Activated naive CD8-positive, alpha-beta T cell treated with anti-CD3 and anti-CD28 coated beads, Interleukin-2, amount 10 ng/mL, durations not matched to agents 7 days and 5 days (primary cell): Measurements from ENCODE around the gene KIF25. TPM values are rescaled to one million over a fixed set of nuclear protein-coding genes. Genes with fewer than 3 reads are reported as not detected.

Experiments
- ATAC-seq: fragments of 150-1000 bp; cut with Tn5 transposase; one replicate; pipeline ENCODE4 v1.10.0; 2021; ENCODE audit warnings: low read depth, moderate library complexity
- POLR2A ChIA-PET: fragments of 350-600 bp; sonication (Branson Sonifier 250); formaldehyde crosslinking; loops from one replicate; lab custom pipeline; 2021; ENCODE audit warnings: antibody characterized with exemption; lab: Charles Lee
- DNase-seq: peaks from one replicate; pipeline ENCODE4 v3.0.0; 2021
- H3K27ac Mint-ChIP-seq: one replicate; pipeline ENCODE4 v1.8.0; 2022; ENCODE audit warnings: mild to moderate bottlenecking, mixed read lengths
- H3K27me3 Mint-ChIP-seq: one replicate; pipeline ENCODE4 v1.8.0; 2022; ENCODE audit warnings: mild to moderate bottlenecking, moderate library complexity, mixed read lengths
- H3K36me3 Mint-ChIP-seq: one replicate; pipeline ENCODE4 v1.8.0; 2021; ENCODE audit warnings: mild to moderate bottlenecking, mixed read lengths
- H3K4me1 Mint-ChIP-seq: one replicate; pipeline ENCODE4 v1.8.0; 2021; ENCODE audit warnings: mixed read lengths
- H3K4me3 Mint-ChIP-seq: one replicate; pipeline ENCODE4 v1.8.0; 2022; ENCODE audit warnings: mild to moderate bottlenecking, moderate library complexity, mixed read lengths
- H3K9me3 Mint-ChIP-seq: one replicate; pipeline ENCODE4 v1.8.0; 2021; ENCODE audit warnings: mixed read lengths
- total RNA-seq, 2 experiments: library from RNA; stranded (reverse); gene quantifications; one replicate each; pipeline ENCODE4 v1.2.3, GENCODE V29; 2021

KIF25 gene, protein sequence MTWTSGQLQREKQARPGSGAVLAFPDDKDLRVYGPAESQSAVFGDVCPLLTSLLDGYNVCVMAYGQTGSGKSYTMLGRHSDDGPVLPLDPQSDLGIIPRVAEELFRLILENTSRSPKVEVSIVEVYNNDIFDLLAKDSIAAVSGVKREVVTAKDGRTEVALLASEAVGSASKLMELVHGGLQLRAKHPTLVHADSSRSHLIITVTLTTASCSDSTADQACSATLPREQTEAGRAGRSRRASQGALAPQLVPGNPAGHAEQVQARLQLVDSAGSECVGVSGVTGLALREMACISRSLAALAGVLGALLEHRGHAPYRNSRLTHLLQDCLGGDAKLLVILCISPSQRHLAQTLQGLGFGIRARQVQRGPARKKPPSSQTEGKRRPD
- not detected for total RNA-seq

DNA sequence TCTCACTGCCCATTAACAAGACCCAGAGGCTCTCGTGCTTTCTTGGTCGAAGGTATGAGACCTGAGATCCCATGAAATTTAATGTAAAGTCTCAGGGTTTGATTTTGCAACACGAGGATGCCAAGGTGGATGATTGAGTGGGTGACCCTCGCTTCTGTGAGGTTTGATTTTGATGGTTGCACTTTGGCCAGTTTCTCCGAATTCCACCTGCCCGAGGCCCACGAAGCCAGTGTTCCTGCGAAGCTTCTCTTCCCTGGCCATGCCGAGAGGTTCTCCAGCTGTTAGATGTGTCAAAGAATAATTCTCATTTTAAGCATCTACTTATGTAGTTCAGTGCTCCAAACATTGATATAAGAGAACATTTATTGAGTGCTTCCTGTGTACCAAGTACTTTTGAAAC is at the start of gene KIF25:
KIF25 (plus strand) TSS at position 30 of the 400 bp plus-strand sequence. CDS start 31,915 bp downstream, outside the sequence.
- H3K27ac Mint-ChIP-seq = no peak within 1 kb of the TSS
- no peaks in the 10 kb centered on the region for H3K4me1 Mint-ChIP-seq

DNA sequence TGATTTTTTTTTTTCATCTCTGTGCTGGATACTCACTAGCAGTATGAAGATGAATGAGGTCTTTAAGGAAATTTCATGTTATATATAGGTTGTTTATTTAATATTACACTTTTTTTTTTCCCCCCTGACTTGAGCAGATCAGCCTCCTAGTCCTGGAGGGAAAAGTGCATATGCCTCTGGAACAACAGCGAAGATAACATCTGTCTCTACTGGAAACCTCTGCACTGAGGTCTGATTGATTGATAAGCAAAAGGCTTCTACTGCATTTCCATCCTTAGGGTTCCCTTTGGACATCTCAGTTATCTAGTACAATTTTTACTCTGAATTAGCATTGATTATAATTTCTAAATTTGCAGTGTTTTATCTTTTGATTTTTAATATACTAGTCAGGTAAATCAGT is 49.8 kb upstream of the KIF25 start:
- POLR2A ChIA-PET = no interaction called here

More for the DNA sequence above, at the start of gene KIF25:
- Mint-ChIP-seq H3K36me3 (no peaks in the 10 kb centered on the region), H3K27me3 (no peaks in the 10 kb centered on the region), H3K4me3 (no peak within 1 kb of the TSS), H3K9me3 (no peaks in the 10 kb centered on the region)
- no peak for ATAC-seq
- POLR2A ChIA-PET = no interaction called here
- no peak for DNase-seq

DNA sequence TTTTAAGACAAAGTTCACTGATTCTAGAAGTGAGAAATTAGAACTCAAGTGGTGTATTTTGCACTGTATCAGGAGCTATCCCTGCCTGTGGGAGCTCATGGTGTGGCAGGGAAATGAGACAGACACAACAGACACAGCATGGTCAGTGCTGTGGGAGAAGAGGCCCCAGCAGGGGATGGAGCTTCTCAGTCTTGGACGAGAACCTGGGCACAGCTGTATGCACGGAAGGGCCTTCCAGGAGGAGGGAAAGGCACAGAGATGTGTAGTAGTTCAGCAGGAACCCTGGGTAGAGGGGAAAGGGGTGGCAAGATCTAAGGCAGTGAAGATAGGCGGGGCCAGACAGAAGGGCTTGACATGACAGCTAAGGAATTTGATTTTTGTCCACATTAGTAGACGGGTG is 48.8 kb upstream of the KIF25 start:
- Mint-ChIP-seq H3K27ac (no peak overlapping the region), H3K27me3 (no peaks in the 10 kb centered on the region), H3K9me3 (no peaks in the 10 kb centered on the region), H3K36me3 (peaks cover 6% of the 10 kb centered on the region), H3K4me3 (no peak overlapping the region), H3K4me1 (no peaks in the 10 kb centered on the region)
- ATAC-seq (no peak), DNase-seq (no peak)
- POLR2A ChIA-PET = no interaction called here

More for the DNA sequence above, 49.8 kb upstream of the KIF25 start:
- no peaks in the 10 kb centered on the region for H3K4me1 Mint-ChIP-seq
- no peak overlapping the region for H3K4me3 Mint-ChIP-seq
- H3K36me3 Mint-ChIP-seq = peaks cover 6% of the 10 kb centered on the region
- H3K9me3 Mint-ChIP-seq = no peaks in the 10 kb centered on the region
- no peak for DNase-seq
- H3K27ac Mint-ChIP-seq = no peak overlapping the region
- no peaks in the 10 kb centered on the region for H3K27me3 Mint-ChIP-seq
- no peak for ATAC-seq

DNA sequence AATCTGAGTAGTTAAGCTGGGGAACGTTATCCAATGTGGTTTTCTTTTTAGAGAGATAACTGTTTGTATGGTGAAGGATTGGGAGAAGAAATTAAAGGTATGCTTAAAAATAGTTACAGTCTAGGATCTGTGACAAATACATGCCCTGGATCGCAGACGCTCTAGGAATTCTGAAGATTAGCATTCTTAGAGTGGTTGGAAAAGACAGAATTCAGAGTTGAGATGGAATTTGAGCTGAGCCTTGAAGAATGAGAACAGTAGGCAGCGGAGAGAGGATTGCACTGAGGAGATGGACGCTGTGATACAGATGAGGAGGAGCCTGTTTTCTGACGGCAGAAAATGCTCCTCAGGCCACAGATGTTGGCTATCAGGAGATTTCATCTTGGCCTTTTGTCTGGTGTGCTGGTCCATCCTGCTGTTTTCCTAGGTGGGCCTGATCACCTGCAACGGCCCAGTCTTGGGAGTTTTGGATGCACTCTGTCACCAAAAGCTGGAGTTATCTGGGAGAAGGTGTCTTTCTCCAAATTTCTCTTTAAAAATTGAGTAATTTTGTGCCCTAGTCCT is 48.3 kb upstream of the KIF25 start:
- no peak overlapping the region for H3K4me3 Mint-ChIP-seq
- peaks cover 6% of the 10 kb centered on the region for H3K36me3 Mint-ChIP-seq
- POLR2A ChIA-PET = no interaction called here
- H3K4me1 Mint-ChIP-seq = no peaks in the 10 kb centered on the region
- ATAC-seq (no peak), DNase-seq (no peak)
- H3K27ac Mint-ChIP-seq = no peak overlapping the region
- no peaks in the 10 kb centered on the region for H3K27me3 Mint-ChIP-seq
- H3K9me3 Mint-ChIP-seq = no peaks in the 10 kb centered on the region

DNA sequence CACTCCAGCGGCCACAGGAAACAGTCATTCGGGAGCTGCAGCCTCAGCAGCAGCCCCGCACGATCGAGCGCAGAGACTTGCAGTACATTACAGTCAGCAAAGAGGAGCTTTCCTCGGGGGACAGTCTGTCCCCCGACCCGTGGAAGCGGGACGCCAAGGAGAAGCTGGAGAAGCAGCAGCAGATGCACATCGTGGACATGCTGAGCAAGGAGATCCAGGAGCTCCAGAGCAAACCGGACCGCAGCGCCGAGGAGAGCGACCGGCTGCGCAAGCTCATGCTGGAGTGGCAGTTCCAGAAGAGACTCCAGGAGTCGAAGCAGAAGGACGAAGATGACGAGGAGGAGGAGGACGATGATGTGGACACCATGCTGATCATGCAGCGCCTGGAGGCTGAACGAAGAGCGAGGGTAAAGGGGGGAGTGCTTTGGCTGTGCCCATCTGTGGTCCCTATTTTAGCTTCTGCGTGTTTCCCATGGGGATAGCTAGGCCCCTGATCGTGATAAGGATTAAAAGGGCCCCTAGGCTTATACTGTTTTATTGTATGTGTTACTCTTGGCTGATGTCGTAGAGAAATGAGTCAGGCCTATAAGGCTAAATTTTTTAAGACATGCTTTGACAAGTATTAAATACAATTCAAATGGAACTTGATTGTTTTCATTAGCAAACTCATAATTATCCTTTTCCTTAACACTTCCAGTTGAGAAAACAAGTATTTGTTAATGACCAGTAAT is 45.5 kb upstream of the KIF25 start:
- DNase-seq (no peak), ATAC-seq (no peak)
- Mint-ChIP-seq H3K4me3 (no peak overlapping the region), H3K27ac (no peak overlapping the region), H3K36me3 (peaks cover 7% of the 10 kb centered on the region), H3K27me3 (no peaks in the 10 kb centered on the region), H3K9me3 (no peaks in the 10 kb centered on the region), H3K4me1 (no peaks in the 10 kb centered on the region)
- POLR2A ChIA-PET = no interaction called here

DNA sequence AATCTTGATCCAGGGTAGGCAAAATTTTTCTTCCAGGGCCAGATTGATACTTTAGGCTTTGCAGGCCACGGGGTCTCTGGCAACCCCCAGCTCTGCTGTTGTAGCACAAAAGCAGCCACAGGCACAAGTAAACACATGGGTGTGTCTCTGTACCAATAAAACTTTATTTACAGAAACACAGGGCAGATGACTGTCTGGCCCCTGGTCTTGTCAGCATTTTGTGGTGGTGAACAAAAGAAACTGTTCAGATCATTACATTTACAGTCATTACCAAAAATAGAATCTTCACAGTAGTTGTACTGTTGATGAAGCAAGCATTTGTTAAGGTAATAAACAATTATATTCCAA is 45.0 kb upstream of the KIF25 start:
- no peak for ATAC-seq
- POLR2A ChIA-PET = no interaction called here
- Mint-ChIP-seq H3K4me3 (no peak overlapping the region), H3K27ac (no peak overlapping the region), H3K27me3 (no peaks in the 10 kb centered on the region), H3K4me1 (no peaks in the 10 kb centered on the region), H3K9me3 (no peaks in the 10 kb centered on the region), H3K36me3 (peaks cover 7% of the 10 kb centered on the region)
- DNase-seq = no peak

DNA sequence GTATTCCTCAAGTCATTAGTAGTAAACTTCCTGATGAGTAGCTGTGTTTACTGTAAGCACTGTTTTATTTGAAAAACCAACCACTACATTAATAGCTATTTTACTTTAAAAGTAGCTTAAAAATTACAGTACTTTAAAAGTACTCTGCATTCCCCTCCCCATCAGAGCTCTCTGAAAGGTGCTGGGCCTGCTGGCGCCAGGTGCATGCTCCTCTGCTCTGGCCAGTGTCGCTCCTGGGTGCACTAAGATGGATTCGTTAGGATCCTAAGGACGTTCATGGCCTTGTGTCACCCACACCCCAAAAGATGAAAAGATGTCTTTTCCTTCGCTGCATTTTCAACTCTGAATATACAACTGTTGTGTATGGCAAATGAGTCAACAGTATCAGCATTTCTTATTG is 43.9 kb upstream of the KIF25 start:
- ATAC-seq = no peak

DNA sequence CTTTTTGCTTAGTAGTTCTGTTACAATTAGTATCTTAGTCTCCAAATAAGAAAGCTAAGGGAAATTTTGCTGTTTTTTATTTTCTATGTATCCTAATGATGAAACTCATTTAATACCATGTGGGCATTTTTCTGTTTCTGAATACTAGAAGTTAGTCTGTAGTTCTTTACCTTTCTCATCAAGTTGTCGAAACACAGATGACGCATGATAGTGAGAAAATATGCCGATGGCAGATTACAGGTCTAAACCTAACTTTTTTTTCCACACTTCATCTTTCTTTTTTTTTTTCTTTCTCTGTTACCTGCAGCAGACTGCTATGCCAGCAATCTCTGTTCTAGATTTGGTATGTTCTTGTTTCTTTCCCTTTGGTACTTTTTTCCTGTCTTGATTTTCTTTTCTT is 43.3 kb upstream of the KIF25 start:
- no peaks in the 10 kb centered on the region for H3K9me3 Mint-ChIP-seq

More for the DNA sequence above, 43.9 kb upstream of the KIF25 start:
- Mint-ChIP-seq H3K4me3 (no peak overlapping the region), H3K27me3 (no peaks in the 10 kb centered on the region), H3K4me1 (no peaks in the 10 kb centered on the region), H3K36me3 (peaks cover 5% of the 10 kb centered on the region), H3K9me3 (no peaks in the 10 kb centered on the region), H3K27ac (no peak overlapping the region)
- POLR2A ChIA-PET = no interaction called here
- no peak for DNase-seq

DNA sequence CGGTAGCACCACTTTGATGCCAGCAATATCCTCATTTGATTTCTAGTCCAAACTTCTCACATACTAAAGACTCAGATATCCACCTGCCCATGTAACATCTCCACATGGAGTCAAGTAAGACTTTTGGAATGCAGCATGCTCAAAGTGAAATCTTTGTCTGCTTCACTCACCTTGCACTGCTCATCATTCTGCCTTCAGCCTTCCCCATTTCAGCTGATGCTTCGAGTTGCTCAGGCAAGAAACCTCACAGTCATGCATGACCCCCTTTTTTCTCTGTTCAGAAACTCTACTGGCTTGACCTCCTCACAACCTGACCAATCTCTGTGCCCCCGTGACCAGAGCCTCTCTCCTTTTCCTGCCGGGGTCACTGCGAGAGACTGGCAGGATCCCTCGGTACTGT is 41.0 kb upstream of the KIF25 start:
- H3K4me1 Mint-ChIP-seq = no peaks in the 10 kb centered on the region
- no peaks in the 10 kb centered on the region for H3K27me3 Mint-ChIP-seq
- DNase-seq (no peak), ATAC-seq (no peak)
- POLR2A ChIA-PET = no interaction called here
- H3K36me3 Mint-ChIP-seq = peaks cover 2% of the 10 kb centered on the region
- no peak overlapping the region for H3K4me3 Mint-ChIP-seq
- no peak overlapping the region for H3K27ac Mint-ChIP-seq
- no peaks in the 10 kb centered on the region for H3K9me3 Mint-ChIP-seq

More for the DNA sequence above, 43.3 kb upstream of the KIF25 start:
- no peak overlapping the region for H3K4me3 Mint-ChIP-seq
- no peaks in the 10 kb centered on the region for H3K27me3 Mint-ChIP-seq
- no peaks in the 10 kb centered on the region for H3K4me1 Mint-ChIP-seq
- no peak overlapping the region for H3K27ac Mint-ChIP-seq
- DNase-seq = no peak
- POLR2A ChIA-PET = no interaction called here
- H3K36me3 Mint-ChIP-seq = peaks cover 4% of the 10 kb centered on the region
- ATAC-seq = no peak

DNA sequence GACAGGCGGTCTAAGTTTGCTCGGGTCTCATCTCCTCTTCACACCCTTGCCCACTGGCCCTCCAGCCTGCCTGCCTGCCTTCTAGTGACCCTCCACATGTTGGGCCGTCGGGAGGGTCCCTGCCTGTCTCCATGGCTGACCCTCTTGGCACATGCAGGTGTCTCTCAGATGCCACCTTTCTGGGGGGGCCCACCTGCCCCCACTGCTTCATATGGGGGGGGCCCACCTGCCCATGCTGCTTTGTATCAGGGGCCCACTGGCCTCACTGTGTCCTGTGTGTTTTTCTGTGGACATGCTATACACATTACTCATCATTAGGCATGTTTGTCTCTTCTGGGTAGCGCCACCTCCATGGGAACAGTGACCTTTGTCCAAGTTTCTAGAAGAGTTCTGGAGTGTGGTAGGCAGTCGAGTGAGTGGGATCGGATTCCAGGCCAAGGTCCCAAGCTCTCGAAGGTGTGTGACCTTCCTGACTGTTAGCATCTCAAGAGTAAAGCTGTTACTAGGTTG is 40.4 kb upstream of the KIF25 start:
- ATAC-seq (no peak), DNase-seq (no peak)
- Mint-ChIP-seq H3K27me3 (no peaks in the 10 kb centered on the region), H3K9me3 (no peaks in the 10 kb centered on the region), H3K4me3 (no peak overlapping the region), H3K36me3 (peaks cover 4% of the 10 kb centered on the region), H3K27ac (no peak overlapping the region), H3K4me1 (no peaks in the 10 kb centered on the region)
- POLR2A ChIA-PET = no interaction called here

DNA sequence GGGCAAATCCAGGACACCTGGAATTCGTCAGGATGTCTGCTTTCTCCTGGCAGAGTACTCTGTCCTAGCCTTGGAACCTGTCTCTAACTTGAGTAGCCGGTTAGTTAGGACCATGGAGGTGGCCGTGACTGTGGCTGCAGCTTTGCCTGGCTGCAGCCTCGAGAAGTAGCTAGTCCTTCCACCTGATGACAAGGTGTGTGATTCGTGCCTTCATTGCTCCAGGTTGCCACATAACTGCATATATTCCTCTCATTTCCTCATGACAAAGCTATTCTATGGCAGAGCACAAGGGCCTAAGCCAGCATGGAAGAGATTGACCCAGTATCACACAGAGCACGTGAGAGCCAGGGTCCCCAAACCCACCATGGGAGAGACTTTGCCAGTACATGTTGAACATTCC is 39.8 kb upstream of the KIF25 start:
- peaks cover 6% of the 10 kb centered on the region for H3K36me3 Mint-ChIP-seq
- H3K4me3 Mint-ChIP-seq = no peak overlapping the region
- no peak overlapping the region for H3K27ac Mint-ChIP-seq
- no peak for DNase-seq
- no peaks in the 10 kb centered on the region for H3K27me3 Mint-ChIP-seq
- POLR2A ChIA-PET = no interaction called here
- H3K4me1 Mint-ChIP-seq = no peaks in the 10 kb centered on the region
- no peak for ATAC-seq
- no peaks in the 10 kb centered on the region for H3K9me3 Mint-ChIP-seq

DNA sequence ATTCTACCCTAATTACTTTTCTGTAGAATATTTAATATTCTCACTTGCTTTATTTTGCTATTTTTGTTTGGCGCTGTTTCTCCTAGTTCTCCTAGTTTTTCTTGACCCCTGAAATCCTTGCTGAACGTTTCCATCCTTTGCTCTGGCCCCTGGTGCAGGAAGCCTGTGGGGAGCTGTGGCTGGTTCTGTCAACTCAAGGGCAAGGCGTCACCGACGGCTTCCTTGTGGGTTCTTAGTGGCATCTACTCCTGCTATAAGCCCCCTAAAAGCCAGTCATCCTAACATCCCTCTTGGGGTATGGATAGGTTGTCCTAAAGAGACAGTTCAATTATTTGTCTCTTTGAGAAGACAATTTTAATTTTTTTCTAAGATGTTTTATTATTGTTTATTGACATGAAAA is 36.9 kb upstream of the KIF25 start:
- Mint-ChIP-seq H3K4me3 (no peak overlapping the region), H3K27ac (no peak overlapping the region), H3K36me3 (peaks cover 11% of the 10 kb centered on the region), H3K4me1 (peaks cover 4% of the 10 kb centered on the region), H3K9me3 (no peaks in the 10 kb centered on the region), H3K27me3 (no peaks in the 10 kb centered on the region)
- DNase-seq = no peak
- POLR2A ChIA-PET = no interaction called here
- ATAC-seq = no peak

DNA sequence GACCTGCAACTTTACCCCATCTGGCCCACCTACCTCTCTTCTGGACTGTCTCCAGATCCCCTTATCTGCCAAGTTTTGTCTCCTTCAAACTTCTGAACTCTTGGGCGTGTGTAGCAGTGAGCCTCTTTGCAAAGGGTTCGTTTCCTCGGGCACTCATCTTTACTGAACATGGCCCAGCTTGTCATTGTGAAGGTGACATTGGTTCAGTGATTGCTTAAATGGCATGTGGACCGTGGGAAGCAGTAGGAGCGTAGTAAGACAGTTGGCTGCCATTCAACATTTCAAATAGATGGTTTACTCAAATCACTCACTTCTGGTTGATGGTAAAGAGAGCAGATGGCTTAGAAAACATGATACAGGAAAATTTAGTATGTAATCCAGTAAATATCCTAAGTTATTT is 34.8 kb upstream of the KIF25 start:
- POLR2A ChIA-PET = no interaction called here
- Mint-ChIP-seq H3K36me3 (peaks cover 18% of the 10 kb centered on the region), H3K4me3 (no peak overlapping the region), H3K27ac (no peak overlapping the region), H3K9me3 (no peaks in the 10 kb centered on the region), H3K27me3 (no peaks in the 10 kb centered on the region), H3K4me1 (peaks cover 4% of the 10 kb centered on the region)
- ATAC-seq (no peak), DNase-seq (no peak)
